ENCODE measurements around the gene SIN3A. TPM values are rescaled to one million over a fixed set of nuclear protein-coding genes. Genes with fewer than 3 reads are reported as not detected.
A peak's percentile ranks its signal among the peaks of the same experiment; 100 is the strongest.
"Not testable (repeated sequence)": the region's sequence is repeated elsewhere in the genome, so short reads cannot be mapped to it uniquely, and the experiment has no call there.

The SIN3A gene
- total and polyA plus RNA-seq, 2 of the 4 experiments (the other 2 are of a cell fraction), result 21.2 to 31.5 TPM

GRCh38 chr15:75349851-75350588 is 101.5 kb downstream of the SIN3A start:
- in situ Hi-C loops (cut with MboI; ENCODE audit: low sequenced_read_pairs) (no loop called here), dilution Hi-C loops (cut with HindIII; ENCODE audit: low sequenced_read_pairs, unreplicated experiment) (no loop called here), intact Hi-C loops (cut with micrococcal nuclease) (no loop called here)
- BruUV-seq (replicated peaks), result no TSS peak
- no peak overlapping the region for H2BK120ac ChIP-seq (ENCODE audit: low read depth, low read length)
- H3K4ac ChIP-seq (ENCODE audit: low read depth, low read length), result no peak overlapping the region
- TF ChIP-seq RAD21 (IDR thresholded peaks at IDR 0.05; ENCODE audit: low read length) (no peak), RFX5 (IDR thresholded peaks at IDR 0.05; ENCODE audit: low read depth, low read length) (no peak), CHD1 (IDR thresholded peaks at IDR 0.05; ENCODE audit: low read depth, low read length) (no peak)
- no peak overlapping the region for H2BK20ac ChIP-seq (ENCODE audit: low read depth, low read length)
- H3K79me1 ChIP-seq (ENCODE audit: low read depth in 1 of 2, low read length in 2 of 2), result no peaks in the 10 kb centered on the region
- H4K5ac ChIP-seq (ENCODE audit: low read depth, low read length), result no peak overlapping the region
- ChIA-PET POLR2A (ENCODE audit: unreplicated experiment) (no interaction called here), CTCF (no interaction called here)
- peaks cover 5% of the 10 kb centered on the region; the same call in 1 of the 2 replicates for H3K36me3 ChIP-seq (ENCODE audit: control insufficient read depth, insufficient read depth, low read length)
- no peak overlapping the region for H3K4me2 ChIP-seq (ENCODE audit: low read depth, low read length)
- no peak overlapping the region for H2AFZ ChIP-seq (replicated peaks; ENCODE audit: low read length, poor library complexity)
- no peak overlapping the region for H3K9ac ChIP-seq (ENCODE audit: low read depth, low read length)
- H3K56ac ChIP-seq (ENCODE audit: extremely low read depth, insufficient read depth, low read length), result no peak overlapping the region
- WGBS, 2 experiments (ENCODE audit: extremely low coverage in 2 of 2, insufficient read length in 1 of 2), result 70% methylated on average over 1 of the region's 9 CpGs; no CpG with 5 or more reads in 1 of the 2 experiments
- no peak overlapping the region for H2BK15ac ChIP-seq (ENCODE audit: low read depth, low read length)
- ATAC-seq (ENCODE audit: low read depth) (no peak), DNase-seq (no peak)
- peaks cover 2% of the 10 kb centered on the region; the same call in 1 of the 2 replicates for H3K27me3 ChIP-seq (ENCODE audit: control insufficient read depth, insufficient read depth, low read length)
- no peak overlapping the region for H2AK5ac ChIP-seq (ENCODE audit: low read depth, low read length)
- no peaks in the 10 kb centered on the region for H3K9me3 ChIP-seq (ENCODE audit: control insufficient read depth, insufficient read depth, low read length)
- no peak overlapping the region for H2BK5ac ChIP-seq (ENCODE audit: low read depth, low read length, poor library complexity, severe bottlenecking)
- H3K9me1 ChIP-seq (ENCODE audit: insufficient read depth, low read length), result peaks cover 20% of the 10 kb centered on the region
- H3K23ac ChIP-seq (ENCODE audit: low read depth, low read length), result no peak overlapping the region
- no peak overlapping the region for H3K14ac ChIP-seq (replicated peaks; ENCODE audit: low read depth, low read length)
- no peak overlapping the region for H3K4me3 ChIP-seq (ENCODE audit: insufficient read depth, low read depth, low read length)
- peaks cover 3% of the 10 kb centered on the region; the same call in 1 of the 2 replicates for H3K4me1 ChIP-seq (ENCODE audit: control insufficient read depth, insufficient read depth, low read length)
- no peak overlapping the region for H2AK9ac ChIP-seq (replicated peaks; ENCODE audit: low read depth, low read length, poor library complexity)
- no peak overlapping the region for H4K8ac ChIP-seq (ENCODE audit: low read depth in 2 of 2, low read length in 2 of 2)
- no peak overlapping the region for H3K27ac ChIP-seq (ENCODE audit: insufficient read depth, low read length)
- H3K18ac ChIP-seq (ENCODE audit: low read depth, low read length), result no peak overlapping the region
- no peaks in the 10 kb centered on the region; the same call in 1 of the 2 replicates for H4K20me1 ChIP-seq (ENCODE audit: insufficient read depth, low read length)
- H4K91ac ChIP-seq (ENCODE audit: insufficient read depth, low read depth, low read length), result no peak overlapping the region

GRCh38 chr15:75349351-75349669 is 102.2 kb downstream of the SIN3A start:
- H4K20me1 ChIP-seq (ENCODE audit: insufficient read depth, low read length); H3K79me1 ChIP-seq (ENCODE audit: low read depth in 1 of 2, low read length in 2 of 2); H4K8ac ChIP-seq (ENCODE audit: low read depth in 2 of 2, low read length in 2 of 2); H3K23ac ChIP-seq (ENCODE audit: low read depth, low read length); H3K36me3 ChIP-seq (ENCODE audit: control insufficient read depth, insufficient read depth, low read length); H3K14ac ChIP-seq (replicated peaks; ENCODE audit: low read depth, low read length); H2BK5ac ChIP-seq (ENCODE audit: low read depth, low read length, poor library complexity, severe bottlenecking); H3K56ac ChIP-seq (ENCODE audit: extremely low read depth, insufficient read depth, low read length); H3K27ac ChIP-seq (ENCODE audit: insufficient read depth, low read length); H3K4me3 ChIP-seq (ENCODE audit: insufficient read depth, low read depth, low read length); DNase-seq; H2BK120ac ChIP-seq (ENCODE audit: low read depth, low read length); in situ Hi-C loops (cut with MboI; ENCODE audit: low sequenced_read_pairs); intact Hi-C loops (cut with micrococcal nuclease); H4K5ac ChIP-seq (ENCODE audit: low read depth, low read length); H3K4me2 ChIP-seq (ENCODE audit: low read depth, low read length); H2BK15ac ChIP-seq (ENCODE audit: low read depth, low read length); H2AK5ac ChIP-seq (ENCODE audit: low read depth, low read length); CTCF ChIA-PET; H3K4me1 ChIP-seq (ENCODE audit: control insufficient read depth, insufficient read depth, low read length); dilution Hi-C loops (cut with HindIII; ENCODE audit: low sequenced_read_pairs, unreplicated experiment); H3K9me3 ChIP-seq (ENCODE audit: control insufficient read depth, insufficient read depth, low read length); H2BK20ac ChIP-seq (ENCODE audit: low read depth, low read length); POLR2A ChIA-PET (ENCODE audit: unreplicated experiment); BruUV-seq (replicated peaks); H4K91ac ChIP-seq (ENCODE audit: insufficient read depth, low read depth, low read length); H3K4ac ChIP-seq (ENCODE audit: low read depth, low read length); ATAC-seq (ENCODE audit: low read depth); H2AK9ac ChIP-seq (replicated peaks; ENCODE audit: low read depth, low read length, poor library complexity); H3K18ac ChIP-seq (ENCODE audit: low read depth, low read length); H3K27me3 ChIP-seq (ENCODE audit: control insufficient read depth, insufficient read depth, low read length); H3K9ac ChIP-seq (ENCODE audit: low read depth, low read length): not testable (repeated sequence)
- peaks cover 20% of the 10 kb centered on the region for H3K9me1 ChIP-seq (ENCODE audit: insufficient read depth, low read length)
- 85% methylated on average over 4 of the region's 8 CpGs; no CpG with 5 or more reads in 1 of the 2 experiments for WGBS, 2 experiments (ENCODE audit: extremely low coverage in 2 of 2, insufficient read length in 1 of 2)
- peak overlapping the region; percentile 47 for H2AFZ ChIP-seq (replicated peaks; ENCODE audit: low read length, poor library complexity)

All from IMR-90 (cell line).